ENCODE results near the gene DAB2IP.

DNA sequence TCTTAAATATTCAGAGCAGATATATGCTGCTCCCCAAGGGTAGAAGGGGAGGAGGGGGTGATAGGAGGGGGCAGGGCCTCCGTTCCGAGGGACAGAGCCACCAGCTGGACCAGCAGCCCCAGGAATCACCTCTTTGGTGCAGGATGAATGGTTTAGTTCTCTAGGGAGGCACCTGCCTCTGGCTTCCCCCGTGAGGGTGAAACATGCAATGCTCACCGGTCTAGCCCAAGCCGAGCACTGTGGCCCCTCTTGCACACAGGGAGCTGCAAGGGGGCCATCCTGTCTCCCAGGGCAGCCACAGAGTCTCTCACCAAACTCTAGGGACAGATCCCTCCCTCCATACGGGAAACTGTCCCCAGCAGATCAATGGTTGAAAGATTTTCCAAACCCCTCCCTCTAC, 163.7 kb downstream of the DAB2IP start:
- TF ChIP-seq, protein P1, sequence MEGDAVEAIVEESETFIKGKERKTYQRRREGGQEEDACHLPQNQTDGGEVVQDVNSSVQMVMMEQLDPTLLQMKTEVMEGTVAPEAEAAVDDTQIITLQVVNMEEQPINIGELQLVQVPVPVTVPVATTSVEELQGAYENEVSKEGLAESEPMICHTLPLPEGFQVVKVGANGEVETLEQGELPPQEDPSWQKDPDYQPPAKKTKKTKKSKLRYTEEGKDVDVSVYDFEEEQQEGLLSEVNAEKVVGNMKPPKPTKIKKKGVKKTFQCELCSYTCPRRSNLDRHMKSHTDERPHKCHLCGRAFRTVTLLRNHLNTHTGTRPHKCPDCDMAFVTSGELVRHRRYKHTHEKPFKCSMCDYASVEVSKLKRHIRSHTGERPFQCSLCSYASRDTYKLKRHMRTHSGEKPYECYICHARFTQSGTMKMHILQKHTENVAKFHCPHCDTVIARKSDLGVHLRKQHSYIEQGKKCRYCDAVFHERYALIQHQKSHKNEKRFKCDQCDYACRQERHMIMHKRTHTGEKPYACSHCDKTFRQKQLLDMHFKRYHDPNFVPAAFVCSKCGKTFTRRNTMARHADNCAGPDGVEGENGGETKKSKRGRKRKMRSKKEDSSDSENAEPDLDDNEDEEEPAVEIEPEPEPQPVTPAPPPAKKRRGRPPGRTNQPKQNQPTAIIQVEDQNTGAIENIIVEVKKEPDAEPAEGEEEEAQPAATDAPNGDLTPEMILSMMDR (IDR thresholded peaks at IDR 0.05; ENCODE audit: borderline replicate concordance, extremely low read depth, low read length, poor library complexity, severe bottlenecking), result no peak
- no peak for TF ChIP-seq EZH2 (IDR thresholded peaks at IDR 0.05; ENCODE audit: borderline replicate concordance, low read depth, low read length, severe bottlenecking)

Data from DND-41 (cell line).